ENCODE data around the gene HNRNPAB.

GRCh38 chr5:178241231-178241663 lies 36.9 kb downstream of the HNRNPAB start:
- TF ChIP-seq, protein P1, sequence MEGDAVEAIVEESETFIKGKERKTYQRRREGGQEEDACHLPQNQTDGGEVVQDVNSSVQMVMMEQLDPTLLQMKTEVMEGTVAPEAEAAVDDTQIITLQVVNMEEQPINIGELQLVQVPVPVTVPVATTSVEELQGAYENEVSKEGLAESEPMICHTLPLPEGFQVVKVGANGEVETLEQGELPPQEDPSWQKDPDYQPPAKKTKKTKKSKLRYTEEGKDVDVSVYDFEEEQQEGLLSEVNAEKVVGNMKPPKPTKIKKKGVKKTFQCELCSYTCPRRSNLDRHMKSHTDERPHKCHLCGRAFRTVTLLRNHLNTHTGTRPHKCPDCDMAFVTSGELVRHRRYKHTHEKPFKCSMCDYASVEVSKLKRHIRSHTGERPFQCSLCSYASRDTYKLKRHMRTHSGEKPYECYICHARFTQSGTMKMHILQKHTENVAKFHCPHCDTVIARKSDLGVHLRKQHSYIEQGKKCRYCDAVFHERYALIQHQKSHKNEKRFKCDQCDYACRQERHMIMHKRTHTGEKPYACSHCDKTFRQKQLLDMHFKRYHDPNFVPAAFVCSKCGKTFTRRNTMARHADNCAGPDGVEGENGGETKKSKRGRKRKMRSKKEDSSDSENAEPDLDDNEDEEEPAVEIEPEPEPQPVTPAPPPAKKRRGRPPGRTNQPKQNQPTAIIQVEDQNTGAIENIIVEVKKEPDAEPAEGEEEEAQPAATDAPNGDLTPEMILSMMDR (IDR thresholded peaks at IDR 0.05) = no peak
- no peak for TF ChIP-seq ZFX (IDR thresholded peaks at IDR 0.05; ENCODE audit: borderline replicate concordance)

Data from 22Rv1 (cell line).